Stimulated activated naive CD4-positive, alpha-beta T cell (primary cell): ENCODE measurements around the gene TMEM164.

Source experiments
- DNase-seq, 6 experiments: peaks; one replicate each; lab custom pipeline; 2025; lab: John Stamatoyannopoulos, UW

TMEM164 gene

DNA sequence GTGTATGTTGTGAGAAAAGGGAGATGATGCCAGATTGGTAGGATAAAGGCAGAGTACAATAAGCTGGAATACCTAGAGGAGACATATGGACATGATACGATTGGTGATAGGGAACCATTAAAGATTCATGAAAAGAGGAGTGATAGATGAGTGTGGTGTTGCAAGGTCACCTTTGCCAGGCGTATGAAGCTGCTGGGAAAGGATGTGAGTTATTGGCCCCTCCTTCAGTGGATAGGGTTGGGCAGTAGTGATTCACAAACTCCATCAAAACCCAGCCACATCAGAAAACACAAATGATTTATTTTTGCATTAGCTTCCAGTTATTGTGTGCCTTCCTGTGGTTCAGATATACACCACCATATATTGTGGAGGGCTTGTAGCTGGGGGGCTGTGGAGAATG lies 34.3 kb downstream of the TMEM164 start:
- DNase-seq = no peak

DNA sequence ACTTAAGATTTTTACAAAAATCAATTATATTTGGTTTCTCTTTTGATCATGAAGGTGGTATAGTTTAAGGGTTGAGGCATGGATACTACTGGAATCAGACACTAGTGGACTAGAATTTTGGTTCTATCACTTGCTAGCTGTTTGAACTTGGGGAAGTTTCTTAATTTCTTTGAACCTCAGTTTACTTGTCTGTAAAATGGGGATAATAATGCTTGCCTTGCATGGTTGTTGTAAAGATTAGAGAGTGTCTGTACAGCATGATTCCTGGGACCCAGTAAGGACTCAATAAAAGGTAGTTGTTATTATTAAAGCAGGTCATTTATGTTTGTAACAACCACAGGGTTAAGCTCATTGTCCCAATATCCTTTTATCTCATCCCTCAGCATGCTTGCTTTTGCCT lies 36.0 kb downstream of the TMEM164 start:
- no peak for DNase-seq

DNA sequence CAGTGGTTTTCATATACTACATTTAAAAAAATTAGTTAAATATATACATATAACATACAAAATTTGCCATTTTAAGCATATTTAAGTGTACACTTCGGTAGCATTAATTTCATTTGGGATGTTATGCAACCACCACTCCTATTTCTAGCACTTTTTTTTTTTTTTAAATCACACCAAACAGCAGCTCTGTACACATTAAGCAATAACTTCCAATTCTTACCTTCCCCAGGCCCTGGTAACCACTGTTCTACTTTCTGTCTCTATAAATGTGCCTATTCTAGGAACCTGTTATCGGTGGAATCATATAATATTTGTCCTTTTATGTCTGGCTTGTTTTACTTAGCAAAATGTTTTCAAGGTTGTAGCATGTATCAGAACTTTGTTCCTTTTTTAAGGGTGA lies 39.1 kb downstream of the TMEM164 start:
- no peak for DNase-seq

DNA sequence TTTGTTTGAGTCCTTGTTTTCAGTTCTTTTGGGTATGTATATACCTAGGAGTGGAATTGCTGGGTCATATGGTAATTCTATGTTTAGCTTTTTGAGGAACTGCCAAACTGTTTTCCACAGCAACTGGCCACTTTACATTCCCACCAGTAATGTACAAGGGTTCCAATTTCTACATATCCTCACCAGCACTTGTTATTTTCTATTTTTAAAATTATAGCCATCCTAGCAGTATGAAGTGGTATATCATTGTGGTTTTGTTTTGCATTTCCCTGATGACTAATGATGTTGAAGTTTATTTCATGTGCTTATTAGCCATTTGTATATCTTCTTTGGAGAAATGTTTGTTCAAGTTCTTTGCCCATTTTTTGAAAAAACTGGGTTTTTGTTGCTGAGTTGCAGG lies 39.6 kb downstream of the TMEM164 start:
- DNase-seq = no peak

DNA sequence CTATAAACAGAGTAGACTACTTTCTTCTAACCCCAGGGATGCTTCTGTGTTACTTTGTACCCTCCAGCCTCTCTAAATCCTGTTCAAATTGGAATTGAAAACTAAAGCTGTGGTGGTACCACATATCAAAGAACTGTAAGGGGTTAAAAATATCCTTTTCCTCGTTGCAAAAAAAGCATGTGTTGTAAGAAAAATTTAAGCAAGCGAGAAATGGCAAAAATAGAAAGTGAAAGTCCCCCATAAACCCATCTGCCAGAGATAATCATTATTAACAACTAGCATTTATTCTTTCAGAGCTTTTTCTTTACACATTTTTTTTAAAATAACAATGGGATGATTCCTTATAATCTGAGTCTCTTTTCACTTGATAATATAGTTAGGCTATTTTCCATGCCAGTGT lies 40.6 kb downstream of the TMEM164 start:
- DNase-seq = no peak

DNA sequence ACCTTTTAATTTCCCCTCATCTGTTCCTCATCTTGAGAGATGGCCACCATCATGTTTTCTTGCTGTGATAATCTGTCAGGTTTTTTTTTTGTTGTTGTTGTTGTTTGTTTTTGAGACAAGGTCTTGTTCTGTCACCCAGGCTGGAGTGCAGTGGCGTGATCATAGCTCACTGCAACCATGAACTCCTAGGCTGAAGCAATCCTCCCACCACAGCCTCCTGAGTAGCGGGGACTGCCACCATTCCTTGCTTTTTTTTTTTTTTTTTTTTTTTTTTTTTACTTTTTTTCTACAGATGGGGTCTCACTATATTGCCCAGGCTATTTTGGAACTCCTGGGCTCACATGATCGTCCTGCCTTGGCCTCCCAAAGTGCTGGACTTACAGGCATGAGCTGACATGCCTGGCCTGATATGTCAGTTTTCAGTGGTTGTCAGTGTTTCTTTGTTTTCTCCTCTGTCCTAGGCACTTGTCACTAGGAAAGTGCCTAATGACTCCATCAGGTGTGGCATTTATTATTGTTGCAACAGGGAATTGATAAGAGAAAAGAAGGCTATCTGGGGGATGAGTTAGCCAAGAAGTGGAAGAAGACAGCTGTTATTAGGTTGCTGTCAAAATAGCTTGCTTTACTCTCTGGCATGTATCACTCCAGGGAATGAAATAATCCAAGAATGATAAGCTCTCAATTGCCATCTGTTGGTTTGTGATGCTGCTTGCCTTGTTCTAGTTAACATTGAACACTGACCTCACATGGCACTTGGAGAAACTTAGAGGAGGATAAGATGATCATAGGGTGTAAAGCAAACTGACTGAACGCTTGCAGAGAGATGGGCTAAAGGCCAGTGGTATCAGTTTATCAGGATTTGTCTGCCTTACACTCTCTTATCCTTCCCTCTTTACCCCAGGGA lies 41.7 kb downstream of the TMEM164 start:
- no peak for DNase-seq

DNA sequence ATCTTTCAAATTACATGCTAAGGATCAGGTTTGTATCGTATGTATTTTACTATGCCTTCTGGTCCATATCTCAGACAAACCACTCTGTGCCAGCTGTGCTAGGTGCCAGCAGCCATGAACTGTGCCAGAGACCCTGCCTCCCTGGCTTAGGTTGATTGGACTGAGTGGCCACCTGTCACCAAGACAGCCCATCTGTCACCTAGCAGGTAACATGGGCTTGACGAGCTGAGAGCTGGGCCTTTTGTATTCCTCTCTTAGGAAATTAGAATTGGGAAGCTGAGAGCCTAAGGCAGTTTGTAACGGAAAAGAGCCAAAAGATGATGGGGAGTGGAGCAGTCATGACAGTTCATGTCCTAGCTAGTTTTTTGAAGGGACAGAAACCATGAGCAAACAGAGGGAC lies 42.5 kb downstream of the TMEM164 start:
- DNase-seq = no peak

DNA sequence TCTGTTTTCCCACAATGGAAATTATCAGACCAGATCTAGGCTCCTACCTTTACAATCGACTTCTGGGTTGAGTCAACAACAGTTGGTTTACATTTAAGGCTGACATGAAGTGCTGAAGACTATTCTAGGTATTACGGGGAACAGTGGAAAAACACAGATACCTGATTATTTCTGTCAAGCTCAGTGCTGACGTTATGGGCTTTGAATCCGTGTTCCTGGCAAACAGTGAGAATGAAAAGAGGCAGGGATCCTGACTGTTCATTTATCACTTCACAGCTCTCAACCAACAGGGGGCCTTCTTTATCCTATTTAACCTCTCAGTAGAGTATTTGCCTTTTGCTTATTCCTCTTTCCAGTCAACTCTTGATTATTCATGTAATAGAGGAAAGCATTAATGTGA lies 43.1 kb downstream of the TMEM164 start:
- no peak for DNase-seq

DNA sequence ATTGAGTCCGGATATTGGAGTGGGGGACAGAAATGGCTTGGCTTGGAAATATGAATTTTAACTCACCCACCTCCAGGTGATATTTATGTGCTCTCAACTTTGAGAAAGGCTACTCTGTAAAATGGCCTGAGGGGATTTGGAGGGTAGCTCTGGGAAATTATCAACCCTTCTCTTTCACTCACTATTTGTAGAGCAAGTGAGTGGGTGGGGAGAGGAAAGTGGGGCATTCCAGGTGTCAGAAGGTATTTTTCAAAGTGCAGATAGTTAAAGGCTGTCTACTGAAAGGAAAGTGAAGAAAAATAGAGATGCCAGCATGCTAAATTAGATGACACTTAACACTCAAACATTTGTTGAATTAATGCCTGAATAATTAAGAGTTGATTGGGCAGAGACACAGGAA lies 44.1 kb downstream of the TMEM164 start:
- no peak for DNase-seq

DNA sequence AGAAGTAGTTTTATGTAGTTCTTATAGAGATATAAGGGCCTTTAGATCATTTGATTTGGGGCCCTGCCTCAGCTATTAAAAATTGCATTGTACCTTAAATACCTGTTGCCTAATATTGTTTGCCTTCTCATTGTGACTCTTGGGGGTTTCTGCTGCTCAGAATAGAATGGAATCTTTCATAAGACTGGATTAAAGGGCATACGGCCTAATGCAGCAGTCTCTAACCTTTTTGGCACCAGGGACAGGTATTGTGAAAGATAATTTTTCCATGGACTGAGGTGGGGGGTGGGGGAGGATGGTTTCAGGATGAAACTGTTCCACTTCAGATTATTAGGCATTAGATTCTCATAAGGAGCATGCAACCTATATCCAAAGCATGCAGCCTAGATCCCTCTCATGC lies 46.2 kb downstream of the TMEM164 start:
- DNase-seq = no peak

DNA sequence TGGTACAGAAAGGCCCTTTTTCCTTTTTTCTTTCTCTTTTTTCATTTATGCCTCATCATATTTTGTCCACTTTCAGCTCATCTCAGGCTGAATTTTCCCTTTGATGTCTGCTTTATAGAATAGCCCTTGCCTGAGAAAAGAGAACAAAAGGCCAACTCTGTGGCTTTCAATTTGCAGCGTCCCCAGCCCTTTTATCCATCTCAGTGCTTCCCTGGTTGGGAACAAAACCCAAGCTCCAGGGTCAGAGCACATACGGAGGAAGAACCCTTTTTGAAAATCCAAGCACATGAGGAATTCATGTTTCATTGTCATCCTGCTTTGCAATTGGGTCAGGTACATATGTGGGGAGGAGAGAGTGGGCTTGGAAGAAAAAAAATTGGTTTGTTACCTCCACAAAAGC lies 47.5 kb downstream of the TMEM164 start:
- no peak for DNase-seq

DNA sequence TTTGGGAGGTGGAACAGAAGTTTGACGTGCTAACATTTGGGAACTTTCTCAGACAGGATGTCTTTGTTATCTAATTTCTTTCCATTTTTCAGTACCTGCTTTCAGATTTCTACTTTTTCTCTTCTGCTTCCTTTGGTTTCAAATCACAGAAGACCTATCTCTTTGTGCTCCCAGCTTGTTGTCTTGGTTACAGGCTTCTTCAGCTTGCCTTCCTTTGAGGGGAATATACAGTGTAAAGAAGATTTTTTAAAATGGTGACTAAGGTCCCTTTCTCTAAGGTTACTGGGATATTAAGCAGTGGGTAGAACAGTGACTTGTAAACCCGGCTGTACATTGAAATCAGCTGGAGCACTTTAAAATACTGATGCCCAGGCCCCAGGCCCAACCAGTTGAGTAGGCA lies 48.0 kb downstream of the TMEM164 start:
- DNase-seq = no peak

DNA sequence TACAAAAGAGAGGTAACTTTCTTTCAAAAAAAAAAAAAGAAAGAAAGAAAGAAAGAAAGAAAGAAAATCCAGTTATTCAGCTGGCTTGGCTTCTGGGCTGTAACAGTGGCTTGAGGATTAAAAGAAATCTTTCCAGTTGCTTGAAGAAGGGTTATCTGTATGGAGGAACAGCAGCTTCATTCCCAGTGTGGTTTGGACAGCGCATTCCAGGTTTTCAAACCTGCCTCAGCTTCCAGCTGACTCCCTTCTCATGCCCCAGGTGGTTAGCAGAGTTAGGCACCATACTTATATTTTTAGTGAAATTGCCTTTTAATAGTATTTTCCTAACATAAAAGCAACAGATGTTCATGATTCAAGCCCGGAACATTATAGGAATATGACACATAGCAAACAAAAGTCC lies 48.6 kb downstream of the TMEM164 start:
- DNase-seq = no peak

DNA sequence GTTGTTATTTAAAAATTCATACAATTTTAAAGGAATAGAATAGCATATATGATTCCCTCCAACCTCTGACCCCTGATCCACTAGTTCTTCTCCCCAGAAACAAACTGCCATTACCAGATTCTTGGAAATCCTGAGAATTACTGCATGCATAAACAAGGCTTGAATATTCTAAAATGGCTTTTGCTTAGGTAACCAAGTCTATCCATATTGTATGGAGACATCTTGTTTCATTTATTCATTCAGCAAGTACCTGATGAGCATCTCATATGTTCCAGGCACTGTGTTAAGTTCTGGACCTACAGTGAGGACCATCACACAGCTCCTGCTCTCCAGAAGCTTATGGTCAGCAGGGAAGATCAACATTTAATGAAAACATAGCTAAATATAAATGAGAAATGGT lies 49.4 kb downstream of the TMEM164 start:
- no peak for DNase-seq

DNA sequence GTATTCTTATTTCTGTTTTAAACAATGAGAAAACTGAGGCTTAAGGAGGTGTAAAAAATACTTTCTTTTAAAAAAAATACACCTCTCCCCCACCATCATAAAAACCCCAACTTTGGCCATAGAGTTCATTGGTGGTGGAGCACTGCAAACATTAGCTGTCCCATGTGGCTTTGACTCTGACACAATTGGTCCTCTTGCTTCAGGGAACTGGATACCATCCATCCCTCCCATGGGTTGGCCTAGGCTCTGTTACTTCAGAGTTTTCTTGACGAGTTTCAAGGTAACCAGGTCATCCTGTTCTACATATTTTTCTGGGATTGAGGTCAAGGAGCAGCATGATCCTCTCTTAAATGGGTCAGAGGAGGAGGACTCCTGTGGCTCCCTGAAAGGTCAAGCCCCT lies 50.5 kb downstream of the TMEM164 start:
- DNase-seq = no peak

DNA sequence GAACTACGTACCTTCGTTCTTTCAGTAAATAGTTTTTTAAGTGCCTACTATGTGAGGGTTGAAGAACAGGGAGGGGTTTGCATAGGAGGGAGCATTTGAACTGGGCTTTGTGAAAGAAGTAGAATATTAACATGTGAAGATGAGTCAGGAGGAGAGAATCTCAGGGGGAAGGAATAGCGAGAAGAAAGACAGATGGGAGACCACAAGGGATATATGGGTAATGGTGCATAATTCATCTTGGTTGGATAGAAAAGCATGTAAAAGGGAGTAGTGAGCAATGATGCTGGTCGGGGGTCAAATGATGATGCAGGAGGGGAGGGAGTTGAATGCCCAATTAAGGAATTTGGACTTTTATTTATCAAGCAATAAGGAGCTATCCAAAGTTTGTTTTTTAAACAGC lies 52.7 kb downstream of the TMEM164 start:
- DNase-seq = no peak

DNA sequence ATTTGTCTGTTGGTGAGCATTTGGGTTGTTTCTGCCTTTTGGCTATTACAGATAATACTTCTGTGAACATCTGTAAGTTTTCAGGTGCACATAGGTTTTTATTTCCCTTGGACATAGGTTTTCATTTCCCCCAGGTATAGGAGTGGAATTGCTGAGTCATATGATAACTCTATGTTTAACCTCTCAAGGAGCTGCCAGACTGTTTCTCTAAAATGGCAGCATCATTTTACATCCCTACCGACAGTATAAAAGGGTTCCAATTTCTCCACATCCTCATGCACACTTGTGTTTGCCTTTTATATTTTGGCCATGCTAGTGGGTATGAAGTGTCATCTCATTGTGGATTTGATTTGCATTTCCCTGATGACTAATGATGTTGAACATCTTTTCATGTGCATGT lies 53.5 kb downstream of the TMEM164 start:
- DNase-seq = no peak

DNA sequence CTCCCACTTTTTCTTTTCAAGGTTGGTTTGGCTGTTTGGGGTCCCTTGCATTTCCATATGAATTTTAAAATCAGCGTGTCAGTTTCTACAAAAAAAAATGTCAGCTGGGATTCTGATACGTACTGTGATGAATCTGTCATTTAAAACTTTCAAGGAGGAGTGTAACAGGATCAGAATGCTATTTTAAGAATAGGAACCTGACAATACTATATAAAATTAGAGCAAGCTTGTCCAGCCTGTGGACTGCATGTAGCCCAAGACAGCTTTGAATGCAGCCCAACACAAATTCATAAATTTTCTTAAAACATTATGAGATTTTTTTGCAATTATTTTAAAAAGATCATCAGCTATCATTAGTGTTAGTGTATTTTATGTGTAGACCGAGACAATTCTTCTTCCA lies 56.5 kb downstream of the TMEM164 start:
- DNase-seq = no peak

DNA sequence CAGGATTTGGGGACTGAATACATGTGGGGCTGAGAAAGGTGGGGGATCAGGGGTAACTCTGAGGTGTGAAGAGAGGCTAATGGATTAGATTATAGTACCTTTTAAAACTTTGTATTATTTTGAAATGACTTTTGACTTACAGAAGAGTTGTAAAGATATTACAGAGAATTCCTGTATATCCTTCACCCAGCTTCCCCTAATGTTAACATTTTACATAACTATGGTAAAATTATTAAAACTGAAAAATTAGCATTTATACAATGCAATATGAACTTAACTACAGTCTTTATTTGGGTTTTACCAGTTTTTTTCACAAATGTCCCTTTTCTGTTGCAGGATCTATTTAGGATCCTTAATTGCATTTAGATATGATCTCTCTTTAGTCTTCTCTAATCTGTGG lies 57.4 kb downstream of the TMEM164 start:
- DNase-seq = no peak

DNA sequence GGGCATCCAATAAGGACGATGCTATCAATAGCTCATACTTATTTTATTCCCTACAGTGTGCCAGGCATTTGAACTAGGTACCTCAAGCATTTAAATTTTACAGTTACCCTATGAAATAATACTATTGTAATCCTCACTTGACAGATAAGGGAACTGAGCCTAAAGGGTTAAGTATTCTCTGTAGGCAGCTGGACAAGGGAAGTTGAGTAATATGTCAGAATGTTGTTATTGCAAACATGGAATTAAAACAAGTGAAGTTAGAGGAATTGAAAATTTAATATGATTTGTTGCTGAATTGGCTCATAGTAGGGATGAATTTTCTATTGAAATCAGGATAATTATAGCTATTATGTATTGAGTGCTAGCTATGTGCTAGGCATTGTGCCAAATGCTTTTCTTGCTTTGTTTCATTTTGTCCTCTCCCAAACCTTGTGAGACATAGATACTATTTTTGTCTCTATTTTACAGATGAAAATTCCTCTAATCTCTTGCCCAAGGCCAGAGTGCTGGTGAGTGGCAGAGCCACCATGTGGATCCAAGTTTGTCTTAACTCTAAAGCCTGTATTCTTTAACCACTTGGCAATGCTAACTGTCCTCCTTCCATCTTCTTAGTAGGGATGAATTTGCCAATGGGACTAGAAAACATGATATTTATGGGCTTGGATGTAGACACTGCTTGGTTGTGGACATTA lies 58.1 kb downstream of the TMEM164 start:
- DNase-seq = no peak

DNA sequence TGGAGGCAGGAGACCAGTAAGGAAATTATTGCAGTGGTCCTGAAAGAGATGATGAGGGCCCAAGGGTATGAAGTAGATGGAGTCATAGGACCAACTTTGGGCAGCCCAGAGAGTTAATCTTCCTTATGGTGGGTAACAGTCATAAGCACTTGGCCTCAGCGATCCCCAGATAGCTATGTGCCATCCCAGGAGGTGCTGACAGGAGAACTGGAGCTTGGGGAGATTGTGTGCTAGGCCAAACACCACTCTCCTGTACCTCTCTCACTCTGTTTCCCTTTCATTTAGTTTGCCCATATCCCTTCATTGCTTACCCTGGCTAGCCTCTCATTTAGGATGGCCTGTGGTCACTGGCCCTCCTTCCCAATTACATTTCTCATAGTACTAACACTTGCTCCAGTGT lies 60.0 kb downstream of the TMEM164 start:
- no peak for DNase-seq

DNA sequence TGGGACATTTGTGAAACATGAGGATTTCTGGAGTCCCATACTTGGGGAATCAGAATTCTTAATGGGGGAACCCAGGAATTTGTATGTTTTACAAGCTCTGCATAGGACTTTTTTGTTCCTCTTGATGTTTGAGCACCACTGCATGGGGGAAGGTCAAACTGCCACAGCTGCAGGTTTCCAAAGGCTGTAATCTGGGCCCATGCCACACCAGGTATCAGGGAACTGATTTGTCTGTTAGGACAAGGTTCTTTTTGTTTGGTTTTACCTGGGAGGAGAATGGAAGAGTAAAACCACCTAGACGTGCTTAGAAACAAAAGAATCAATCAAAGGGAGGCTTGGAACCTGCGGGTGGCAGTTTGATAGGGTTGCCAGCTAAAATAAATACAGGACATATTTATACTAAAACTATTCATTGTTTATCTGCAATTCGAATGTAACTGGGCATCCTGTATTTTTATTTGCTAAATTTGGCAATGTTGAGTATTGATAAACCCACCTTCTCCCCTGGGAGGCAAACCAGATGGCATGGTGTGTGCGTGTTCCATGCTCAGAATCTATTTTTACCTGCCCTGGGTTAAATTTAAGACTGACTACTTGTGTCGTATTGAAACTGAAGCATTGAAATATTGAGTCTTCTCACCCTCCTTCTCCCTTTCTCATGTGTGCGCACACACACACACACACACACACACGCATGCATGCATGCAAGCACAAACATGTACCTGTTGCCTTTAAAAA lies 63.7 kb downstream of the TMEM164 start:
- no peak for DNase-seq

DNA sequence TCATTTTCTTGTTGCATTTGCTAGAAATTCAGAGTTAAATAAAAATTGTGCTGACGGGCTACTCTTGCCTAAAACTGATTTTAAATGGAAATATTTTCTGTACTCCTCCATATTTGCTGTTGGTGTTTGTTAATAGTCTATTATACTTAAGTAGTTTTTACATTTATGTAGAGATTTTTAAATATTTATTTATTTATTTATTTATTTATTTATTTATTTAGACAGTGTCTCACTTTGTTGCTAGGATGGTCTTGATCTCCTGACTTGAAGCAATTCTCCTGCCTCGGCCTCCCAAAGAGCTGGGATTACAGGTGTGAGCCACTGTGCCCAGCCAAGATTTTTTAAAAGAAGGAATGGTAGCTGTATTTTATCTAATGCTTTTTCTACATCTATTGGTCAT lies 68.1 kb downstream of the TMEM164 start:
- no peak for DNase-seq
